ENCODE measurements around the gene COPRS.

DNA sequence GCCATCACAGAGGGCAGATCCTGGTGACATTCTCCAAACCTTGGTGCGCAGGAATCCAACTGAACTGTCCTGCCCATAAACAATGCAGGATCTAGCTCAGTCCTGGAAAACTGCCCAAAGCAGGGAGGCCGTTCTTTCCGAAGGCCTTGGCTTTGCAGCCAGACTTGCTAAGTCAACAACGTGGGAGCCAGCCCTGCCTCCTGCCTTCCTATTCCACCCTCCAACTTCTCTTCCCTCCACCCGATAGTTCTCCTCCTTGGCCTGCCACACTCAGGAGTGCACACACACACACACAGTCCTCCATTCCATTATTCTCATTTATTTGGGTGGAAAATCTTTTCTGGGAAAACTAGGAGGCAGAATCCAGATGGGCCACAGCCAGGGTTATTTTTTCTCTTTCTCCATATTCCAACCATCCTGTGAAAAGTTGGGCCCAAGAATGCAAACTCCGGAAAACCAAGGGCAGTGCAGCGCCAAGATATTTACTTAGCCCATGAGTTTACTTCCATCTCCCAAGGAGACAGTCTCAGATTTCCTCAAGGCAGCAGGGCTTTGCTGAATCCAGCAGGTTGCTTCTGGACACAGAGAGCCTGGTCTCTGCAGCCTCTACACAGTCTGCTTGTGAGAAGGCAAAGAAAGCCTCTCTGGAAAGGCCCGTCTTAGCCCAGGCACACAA is 15.8 kb downstream of the COPRS start:
- TF ChIP-seq EZH2 (IDR thresholded peaks at IDR 0.05; ENCODE audit: borderline replicate concordance, insufficient read depth, low read depth, low read length, poor library complexity, severe bottlenecking), result no peak
- TF ChIP-seq, protein P1, sequence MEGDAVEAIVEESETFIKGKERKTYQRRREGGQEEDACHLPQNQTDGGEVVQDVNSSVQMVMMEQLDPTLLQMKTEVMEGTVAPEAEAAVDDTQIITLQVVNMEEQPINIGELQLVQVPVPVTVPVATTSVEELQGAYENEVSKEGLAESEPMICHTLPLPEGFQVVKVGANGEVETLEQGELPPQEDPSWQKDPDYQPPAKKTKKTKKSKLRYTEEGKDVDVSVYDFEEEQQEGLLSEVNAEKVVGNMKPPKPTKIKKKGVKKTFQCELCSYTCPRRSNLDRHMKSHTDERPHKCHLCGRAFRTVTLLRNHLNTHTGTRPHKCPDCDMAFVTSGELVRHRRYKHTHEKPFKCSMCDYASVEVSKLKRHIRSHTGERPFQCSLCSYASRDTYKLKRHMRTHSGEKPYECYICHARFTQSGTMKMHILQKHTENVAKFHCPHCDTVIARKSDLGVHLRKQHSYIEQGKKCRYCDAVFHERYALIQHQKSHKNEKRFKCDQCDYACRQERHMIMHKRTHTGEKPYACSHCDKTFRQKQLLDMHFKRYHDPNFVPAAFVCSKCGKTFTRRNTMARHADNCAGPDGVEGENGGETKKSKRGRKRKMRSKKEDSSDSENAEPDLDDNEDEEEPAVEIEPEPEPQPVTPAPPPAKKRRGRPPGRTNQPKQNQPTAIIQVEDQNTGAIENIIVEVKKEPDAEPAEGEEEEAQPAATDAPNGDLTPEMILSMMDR (IDR thresholded peaks at IDR 0.05), result no peak
